G401 (cell line): ENCODE measurements around the gene HSDL2. TPM values are rescaled to one million over a fixed set of nuclear protein-coding genes. Genes with fewer than 3 reads are reported as not detected.

Experiments
- DNase-seq: peaks from one replicate; pipeline ENCODE4 v3.0.0-alpha.2; 2015; ENCODE audit warnings: low spot score
- in situ Hi-C: cut with HindIII; loops from 2 replicates; pipeline ENCODE4 v1.10.0; 2016; ENCODE audit warnings: low sequenced_read_pairs, mixed read lengths
- total RNA-seq: library from RNA; depleted of rRNA; stranded (reverse); fragments of >200 nt; shearing (Covaris generic); gene quantifications from 2 replicates; pipeline ENCODE4 v1.2.3, GENCODE V29; 2014; rRNA removed

The HSDL2 gene
- total RNA-seq, 1 experiment from 2014 or later, result 61.3 TPM

DNA sequence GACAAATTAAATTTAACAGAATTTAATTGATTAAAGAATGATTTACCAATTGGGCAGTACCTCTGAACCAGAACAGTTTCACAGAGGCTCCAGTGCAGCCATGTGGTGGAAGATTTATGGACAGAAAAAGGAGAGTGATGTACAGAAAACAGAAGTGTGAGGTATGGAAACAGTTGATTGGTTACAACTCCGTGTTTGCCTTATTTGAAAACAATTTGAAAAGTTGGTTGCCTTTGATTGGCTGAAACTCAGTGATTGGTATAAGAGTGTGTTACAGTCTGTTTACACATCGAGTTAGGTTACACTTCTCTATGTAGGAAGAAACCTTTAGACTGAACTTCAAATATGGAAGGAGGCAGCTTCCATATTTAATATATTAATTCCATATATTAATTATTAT, 136.9 kb downstream of the HSDL2 start:
- DNase-seq, result no peak
- in situ Hi-C loops, result no loop called here

DNA sequence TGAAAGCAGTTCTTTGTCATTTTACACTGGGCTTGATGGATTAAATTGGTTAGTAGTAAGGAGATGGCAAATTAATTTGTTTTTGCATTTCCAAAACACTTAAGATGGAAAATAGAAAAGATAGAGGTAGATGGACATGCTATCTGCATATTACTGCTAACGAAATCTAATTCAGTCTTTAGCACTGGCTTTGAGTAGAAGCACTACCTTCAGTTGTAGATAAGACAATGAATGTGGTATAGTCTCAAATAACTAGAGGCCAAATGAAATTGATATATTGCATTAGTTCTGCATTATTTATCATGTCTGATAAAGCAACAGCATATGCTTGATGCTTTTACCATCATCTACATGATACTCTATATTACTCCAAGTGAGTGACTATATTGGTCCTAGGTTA, 140.2 kb downstream of the HSDL2 start:
- DNase-seq, result no peak
- in situ Hi-C loops, result no loop called here

DNA sequence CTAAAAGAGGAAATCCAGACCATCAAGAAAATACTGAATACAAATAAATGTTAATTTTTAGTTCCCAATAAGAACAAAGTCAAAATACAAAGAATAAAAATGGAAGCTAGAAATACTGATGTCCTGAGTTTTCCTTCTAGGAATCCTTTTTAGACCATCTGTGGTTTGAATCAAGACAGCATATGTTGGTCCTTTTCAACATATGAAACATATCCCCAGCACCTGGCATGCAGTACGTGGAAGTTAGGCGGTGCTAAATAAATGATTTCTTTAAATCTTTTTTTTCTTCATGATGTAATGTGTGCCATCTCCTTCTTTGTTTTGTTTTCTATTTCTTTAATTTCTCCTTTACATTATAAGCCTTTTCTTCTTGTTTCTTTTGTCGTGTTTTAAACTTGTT, 140.7 kb downstream of the HSDL2 start:
- in situ Hi-C loops, result no loop called here

More for the DNA sequence above, 140.7 kb downstream of the HSDL2 start:
- DNase-seq, result peak; percentile 58

Other genes with a start within 250 kb of the HSDL2 start
- 5.2 and 6.1 TPM in 2 replicates for gene SUSD1, start 204.8 kb upstream of the HSDL2 start, total RNA-seq
- gene PTBP3, start 46.5 kb upstream of the HSDL2 start, total RNA-seq, result 29.7 and 39.9 TPM in 2 replicates
- 3.0 and 6.8 TPM in 2 replicates for gene KIAA1958, start 106.7 kb downstream of the HSDL2 start, total RNA-seq